Globus pallidus (tissue), 1 donor: ENCODE results near the gene CIB4.

Source experiments
- DNase-seq: peaks from one replicate; pipeline ENCODE4 v3.0.0-alpha.2; 2015; ENCODE audit warnings: low spot score

The CIB4 gene

GRCh38 chr2:26621469-26622199, 19.5 kb downstream of the CIB4 start:
- DNase-seq: no peak

- no peak for DNase-seq
Measured at GRCh38 chr2:26620031-26620605, 21.0 kb downstream of the CIB4 start.

DNA sequence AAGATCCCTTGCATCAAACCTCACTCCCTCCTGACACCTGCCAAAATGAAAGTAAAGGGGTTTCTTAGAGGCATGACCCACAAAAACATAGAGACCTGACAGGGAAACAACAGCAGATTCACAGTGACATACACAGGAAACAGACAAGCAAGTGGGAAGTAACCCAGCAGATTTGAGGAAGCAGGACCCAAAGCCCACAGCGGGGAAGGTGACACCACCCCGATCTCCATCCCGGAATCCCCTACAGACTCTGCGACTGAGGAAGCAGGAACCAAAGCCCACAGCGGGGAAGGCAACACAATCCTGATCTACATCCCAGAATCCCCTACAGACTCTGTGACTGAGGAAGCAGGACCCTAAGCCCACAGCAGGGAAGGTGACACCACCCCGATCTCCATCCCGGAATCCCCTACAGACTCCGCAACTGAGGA, 21.6 kb downstream of the CIB4 start:
- no peak for DNase-seq

- DNase-seq: no peak
Measured at GRCh38 chr2:26619096-26619495, 22.1 kb downstream of the CIB4 start.

GRCh38 chr2:26618611-26619010, 22.6 kb downstream of the CIB4 start:
- DNase-seq: no peak

- DNase-seq: no peak
Measured at GRCh38 chr2:26617588-26618083, 23.5 kb downstream of the CIB4 start.

DNA sequence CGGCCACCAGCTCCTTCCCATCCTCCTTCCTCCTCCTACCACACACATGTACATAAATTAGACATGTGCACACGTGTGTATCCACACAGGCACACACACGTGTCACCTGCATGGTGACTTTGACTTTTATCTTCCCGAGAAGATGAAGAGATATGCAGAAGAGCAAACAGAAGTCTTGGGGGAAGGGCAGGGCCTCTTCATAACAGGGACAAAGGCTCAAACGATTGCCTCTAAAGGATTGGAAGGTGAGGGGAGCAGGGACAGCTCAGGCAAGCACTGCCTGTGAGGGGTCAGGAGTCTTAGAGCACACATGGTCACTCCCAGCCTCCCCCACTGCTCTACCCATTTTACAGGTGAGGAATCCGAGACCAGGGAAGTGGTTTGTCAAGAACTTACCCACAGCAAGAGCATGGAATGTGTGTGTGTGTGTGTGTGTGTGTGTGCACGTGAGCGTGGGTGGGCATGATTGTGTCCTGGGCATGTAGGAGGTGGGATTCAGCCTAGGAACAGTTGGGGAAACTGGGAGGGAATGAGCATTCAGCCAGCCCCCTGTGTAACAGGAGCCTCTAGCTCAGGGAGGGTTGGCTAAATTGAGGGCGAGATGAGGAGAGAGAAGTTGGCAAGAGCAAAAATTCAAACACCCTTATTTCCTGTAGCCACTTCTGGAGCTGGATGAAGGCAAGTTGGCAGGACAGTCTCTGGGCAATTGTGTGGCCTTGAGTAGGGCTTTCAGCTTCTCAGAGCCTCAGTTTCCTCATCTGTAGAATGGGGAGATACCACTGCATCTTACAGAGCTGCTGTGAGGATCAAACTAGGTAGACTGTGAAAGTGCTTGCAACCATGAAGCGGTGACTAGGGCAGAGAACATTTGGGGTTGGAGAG, 24.2 kb downstream of the CIB4 start:
- no peak for DNase-seq

- DNase-seq: no peak
Measured at GRCh38 chr2:26615860-26616705, 25.1 kb downstream of the CIB4 start.

GRCh38 chr2:26615336-26615859, 25.8 kb downstream of the CIB4 start:
- DNase-seq: peak; percentile 33

GRCh38 chr2:26614216-26615138, 26.7 kb downstream of the CIB4 start:
- no peak for DNase-seq

DNA sequence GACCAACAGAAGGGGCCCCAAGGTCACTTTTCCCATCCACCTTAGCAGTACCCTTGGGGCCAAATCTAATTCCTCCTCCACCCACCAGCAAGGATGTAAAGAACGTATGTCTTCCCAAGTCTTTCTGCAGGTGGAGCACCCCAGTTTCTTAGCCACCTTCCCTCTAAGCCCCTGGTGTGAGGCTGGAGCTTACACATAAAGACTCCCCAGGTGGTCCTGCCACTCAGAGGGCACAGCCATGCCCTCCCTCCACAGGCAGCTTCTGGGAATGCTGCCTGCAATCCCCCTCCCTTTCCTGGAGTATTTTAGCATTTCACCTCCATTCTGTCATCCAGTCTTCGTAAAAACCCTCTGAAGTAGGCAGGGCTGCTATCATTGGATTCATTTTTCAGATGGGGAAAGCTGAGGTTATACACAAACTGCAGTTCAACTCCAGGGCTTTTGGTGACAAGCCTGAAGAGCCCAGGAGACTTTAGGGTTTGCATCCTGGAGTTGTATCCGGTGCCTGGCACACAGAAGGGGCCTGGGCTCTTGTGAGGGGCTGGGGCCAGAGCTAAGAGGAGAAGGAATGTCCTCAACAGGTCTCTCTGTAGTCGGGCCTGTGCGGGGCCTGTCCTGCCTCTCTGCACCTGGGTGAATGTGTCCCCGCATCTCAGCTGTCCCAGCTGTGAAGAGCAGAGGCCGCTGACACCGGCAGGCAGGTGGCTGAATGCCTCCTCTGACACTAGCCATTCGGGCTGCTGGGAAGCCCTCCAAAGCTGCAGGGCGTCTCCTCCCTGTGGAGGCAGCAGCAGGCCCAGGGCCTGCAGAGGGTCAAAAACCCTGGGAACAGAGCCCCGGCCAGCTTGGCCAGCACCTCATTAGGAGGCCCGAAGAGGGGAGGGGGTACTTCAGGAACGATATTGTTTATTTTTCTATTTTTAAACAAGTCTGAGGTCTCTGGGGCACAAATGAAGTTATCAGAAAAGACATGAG, 27.6 kb downstream of the CIB4 start:
- peak; percentile 23 for DNase-seq

DNA sequence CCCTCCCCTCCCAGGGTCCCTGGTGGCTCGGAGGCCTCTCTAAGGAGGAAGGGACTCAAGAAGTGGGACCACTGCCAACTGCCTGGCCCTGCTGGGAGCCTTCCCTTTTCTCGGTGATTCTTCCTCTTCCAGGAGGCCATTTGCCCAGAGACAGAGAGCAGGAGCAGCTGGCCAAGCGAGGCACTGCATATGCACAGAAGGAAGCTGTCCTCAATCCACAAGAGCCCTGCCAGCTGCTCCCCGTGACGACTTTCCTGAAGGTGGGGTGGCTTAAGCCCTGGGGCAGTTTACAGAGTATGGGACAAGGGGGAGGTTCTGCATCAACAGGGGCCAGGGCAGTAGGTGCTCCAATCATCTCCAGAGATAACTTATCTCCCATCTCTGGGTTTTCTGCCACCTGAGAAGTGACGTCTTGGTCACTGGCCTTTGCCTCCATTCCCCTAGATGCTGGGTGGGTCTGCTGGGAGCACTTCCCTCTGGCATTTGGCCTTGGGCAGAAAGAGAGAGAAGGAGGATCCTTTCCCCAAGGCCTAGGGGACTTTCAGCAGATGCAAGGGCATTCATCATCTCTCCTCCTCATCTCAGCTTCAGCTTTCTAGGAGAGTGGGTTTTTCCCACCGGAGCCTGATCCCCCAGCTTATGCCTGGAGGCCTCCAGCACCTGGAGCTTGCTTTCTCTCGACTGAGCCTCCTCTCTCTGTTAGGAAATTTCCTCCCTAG, 28.5 kb downstream of the CIB4 start:
- DNase-seq: peak; percentile 72

- DNase-seq: no peak
Measured at GRCh38 chr2:26612034-26612433, 29.1 kb downstream of the CIB4 start.

GRCh38 chr2:26610504-26611335, 30.4 kb downstream of the CIB4 start:
- no peak for DNase-seq

- DNase-seq: no peak
Measured at GRCh38 chr2:26609839-26610277, 31.3 kb downstream of the CIB4 start.

GRCh38 chr2:26609205-26609631, 31.9 kb downstream of the CIB4 start:
- no peak for DNase-seq

GRCh38 chr2:26608557-26608956, 32.6 kb downstream of the CIB4 start:
- no peak for DNase-seq
